Chondrocyte (in vitro differentiated cells): Measurements from ENCODE around the gene DAAM2. TPM values are rescaled to one million over a fixed set of nuclear protein-coding genes. Genes with fewer than 3 reads are reported as not detected.

ENCODE experiments used
- DNase-seq: peaks from one replicate; pipeline ENCODE4 v3.0.0; 2021; ENCODE audit warnings: mixed read lengths, low spot score
- H3K27ac Mint-ChIP-seq: one replicate; pipeline ENCODE4 v1.8.0; 2021; ENCODE audit warnings: mild to moderate bottlenecking, moderate library complexity, mixed read lengths; ENCODE audit not compliant: unreplicated experiment
- H3K27me3 Mint-ChIP-seq: 2 replicates; pipeline ENCODE4 v1.8.0; 2021; ENCODE audit warnings: low read depth, mixed read lengths
- H3K36me3 Mint-ChIP-seq: 2 replicates; pipeline ENCODE4 v1.8.0; 2021; ENCODE audit warnings: low read depth, mixed read lengths
- H3K4me1 Mint-ChIP-seq: 2 replicates; pipeline ENCODE4 v1.8.0; 2021; ENCODE audit warnings: low read depth, mild to moderate bottlenecking, mixed read lengths
- H3K4me3 Mint-ChIP-seq: one replicate; pipeline ENCODE4 v1.8.0; 2021; ENCODE audit warnings: mild to moderate bottlenecking, moderate library complexity, mixed read lengths; ENCODE audit not compliant: unreplicated experiment
- H3K9me3 Mint-ChIP-seq: 2 replicates; pipeline ENCODE4 v1.8.0; 2021; ENCODE audit warnings: low read depth, mixed read lengths
- total RNA-seq: library from RNA; stranded (reverse); gene quantifications from 3 replicates; pipeline ENCODE4 v1.2.1, GENCODE V29; 2021
- TF ChIP-seq, protein P1 (sequence below): fragments of 200-600 bp; sonication (generic); IDR thresholded peaks from 2 replicates; pipeline ENCODE4 v1.5.0; 2021; ENCODE audit warnings: antibody characterized with exemption, mild to moderate bottlenecking, moderate library complexity

Gene DAAM2
- total RNA-seq, 1 donor from 2014 or later: 142 TPM

DNA sequence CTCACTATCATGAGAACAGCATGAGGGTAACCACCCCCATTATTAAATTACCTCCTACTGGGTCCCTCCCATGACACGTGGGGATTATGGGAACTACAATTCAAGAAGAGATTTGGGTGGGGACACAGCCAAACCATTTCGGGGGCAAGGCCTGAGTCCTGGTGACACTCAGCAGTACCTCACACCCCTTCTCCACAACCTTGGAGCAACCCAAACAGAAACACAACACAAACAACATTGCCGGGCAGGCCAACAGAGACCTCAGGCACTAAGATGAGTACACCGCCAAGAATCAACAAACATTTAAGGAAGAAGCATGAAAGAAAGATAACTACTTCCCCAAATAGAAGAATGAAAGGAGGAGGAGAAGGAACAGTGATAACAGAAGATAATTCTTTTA, 125.2 kb downstream of the DAAM2 start:
- H3K36me3 Mint-ChIP-seq: peaks cover 51% of the 10 kb centered on the region
- H3K27me3 Mint-ChIP-seq: no peaks in the 10 kb centered on the region
- H3K4me1 Mint-ChIP-seq: peaks cover 4% of the 10 kb centered on the region
- H3K4me3 Mint-ChIP-seq: no peak overlapping the region
- no peak for DNase-seq
- H3K9me3 Mint-ChIP-seq: no peaks in the 10 kb centered on the region
- no peak overlapping the region for H3K27ac Mint-ChIP-seq
- TF ChIP-seq, protein P1, sequence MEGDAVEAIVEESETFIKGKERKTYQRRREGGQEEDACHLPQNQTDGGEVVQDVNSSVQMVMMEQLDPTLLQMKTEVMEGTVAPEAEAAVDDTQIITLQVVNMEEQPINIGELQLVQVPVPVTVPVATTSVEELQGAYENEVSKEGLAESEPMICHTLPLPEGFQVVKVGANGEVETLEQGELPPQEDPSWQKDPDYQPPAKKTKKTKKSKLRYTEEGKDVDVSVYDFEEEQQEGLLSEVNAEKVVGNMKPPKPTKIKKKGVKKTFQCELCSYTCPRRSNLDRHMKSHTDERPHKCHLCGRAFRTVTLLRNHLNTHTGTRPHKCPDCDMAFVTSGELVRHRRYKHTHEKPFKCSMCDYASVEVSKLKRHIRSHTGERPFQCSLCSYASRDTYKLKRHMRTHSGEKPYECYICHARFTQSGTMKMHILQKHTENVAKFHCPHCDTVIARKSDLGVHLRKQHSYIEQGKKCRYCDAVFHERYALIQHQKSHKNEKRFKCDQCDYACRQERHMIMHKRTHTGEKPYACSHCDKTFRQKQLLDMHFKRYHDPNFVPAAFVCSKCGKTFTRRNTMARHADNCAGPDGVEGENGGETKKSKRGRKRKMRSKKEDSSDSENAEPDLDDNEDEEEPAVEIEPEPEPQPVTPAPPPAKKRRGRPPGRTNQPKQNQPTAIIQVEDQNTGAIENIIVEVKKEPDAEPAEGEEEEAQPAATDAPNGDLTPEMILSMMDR: no peak

DNA sequence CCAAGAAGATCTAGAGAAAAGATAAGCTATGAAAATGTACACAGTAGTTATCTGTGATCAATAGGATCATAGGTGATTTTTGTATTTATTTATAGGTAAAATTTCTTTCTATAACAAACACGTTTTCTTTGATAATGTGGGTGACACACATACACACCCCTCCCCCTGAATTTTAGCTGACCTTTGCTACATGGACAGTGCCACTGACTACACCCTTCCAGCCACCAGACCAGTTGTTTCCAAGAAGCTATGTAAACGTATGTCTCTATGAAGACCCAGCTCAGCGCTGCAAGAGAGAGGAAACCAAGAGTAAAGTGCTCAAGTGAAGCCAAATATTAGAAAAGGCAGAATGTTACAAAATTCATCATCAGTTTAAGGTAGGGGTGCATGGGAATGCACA, 125.8 kb downstream of the DAAM2 start:
- peaks cover 4% of the 10 kb centered on the region for H3K4me1 Mint-ChIP-seq
- no peaks in the 10 kb centered on the region for H3K9me3 Mint-ChIP-seq
- DNase-seq: no peak
- peaks cover 48% of the 10 kb centered on the region for H3K36me3 Mint-ChIP-seq
- TF ChIP-seq, protein P1: no peak
- no peak overlapping the region for H3K4me3 Mint-ChIP-seq
- H3K27me3 Mint-ChIP-seq: no peaks in the 10 kb centered on the region
- no peak overlapping the region for H3K27ac Mint-ChIP-seq

DNA sequence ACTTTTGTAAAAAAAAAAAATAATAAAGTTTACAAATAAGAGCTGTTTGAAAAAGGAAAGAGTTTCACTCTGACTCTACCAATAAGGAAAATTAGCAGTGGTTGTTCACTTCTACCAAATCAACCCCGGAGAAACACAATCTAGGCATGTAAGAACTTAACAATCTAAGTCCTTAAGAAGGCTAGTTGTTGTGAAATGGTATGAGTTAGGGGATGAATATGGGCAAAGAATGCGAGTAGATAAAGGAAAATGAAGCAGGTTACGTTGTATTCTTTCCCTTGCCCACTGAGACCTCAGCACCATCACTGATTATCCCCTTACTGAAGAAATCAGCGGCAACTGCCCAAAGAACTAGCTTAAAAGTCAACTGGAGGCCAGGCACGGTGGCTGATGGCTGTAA, 126.7 kb downstream of the DAAM2 start:
- Mint-ChIP-seq H3K9me3 (no peaks in the 10 kb centered on the region), H3K4me1 (peaks cover 4% of the 10 kb centered on the region), H3K27me3 (no peaks in the 10 kb centered on the region), H3K4me3 (no peak overlapping the region), H3K36me3 (peaks cover 47% of the 10 kb centered on the region), H3K27ac (no peak overlapping the region)
- DNase-seq: no peak
- TF ChIP-seq, protein P1: no peak

DNA sequence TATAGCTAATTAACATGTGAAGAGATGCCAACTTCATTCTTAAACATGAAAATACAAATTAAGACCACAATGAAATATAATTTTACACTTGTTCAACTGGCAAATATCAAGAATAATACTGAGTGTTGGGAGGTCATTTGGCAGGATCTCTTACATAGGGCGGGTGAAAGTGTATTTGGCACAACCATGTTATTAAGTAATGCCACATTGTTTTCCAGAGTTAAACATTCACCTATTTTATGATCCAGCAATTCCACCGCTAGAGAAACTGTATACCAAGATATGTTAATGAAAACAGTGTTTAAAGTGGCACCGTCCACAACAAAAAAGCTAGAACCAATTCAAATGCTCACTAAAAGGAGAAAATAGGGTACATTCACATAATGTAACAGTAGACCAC, 128.0 kb downstream of the DAAM2 start:
- Mint-ChIP-seq H3K4me1 (peaks cover 4% of the 10 kb centered on the region), H3K9me3 (no peaks in the 10 kb centered on the region), H3K27ac (no peak overlapping the region), H3K36me3 (peaks cover 46% of the 10 kb centered on the region), H3K27me3 (no peaks in the 10 kb centered on the region), H3K4me3 (no peak overlapping the region)
- TF ChIP-seq, protein P1: no peak
- DNase-seq: no peak

DNA sequence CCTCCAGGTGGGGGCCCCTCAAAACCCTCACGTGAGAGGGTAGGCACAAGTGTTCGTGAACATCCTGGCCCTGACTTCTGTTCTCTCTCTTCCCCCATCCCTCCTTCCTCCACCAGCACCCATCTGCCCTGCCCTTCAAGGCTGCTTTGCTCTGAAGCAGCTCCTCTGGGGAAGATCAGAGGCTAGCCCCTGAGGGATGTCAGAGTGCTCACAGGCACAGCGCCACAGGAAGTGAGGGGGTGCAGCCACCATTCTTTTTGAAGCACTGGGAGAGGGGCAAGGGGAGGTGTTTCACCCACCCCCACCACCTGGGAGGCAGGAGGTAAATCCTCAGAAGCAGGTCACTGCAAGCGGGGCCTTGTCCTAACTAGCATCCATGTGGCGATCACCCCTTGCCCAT, 130.6 kb downstream of the DAAM2 start:
- no peak overlapping the region for H3K27ac Mint-ChIP-seq
- TF ChIP-seq, protein P1: no peak
- H3K27me3 Mint-ChIP-seq: no peaks in the 10 kb centered on the region
- no peaks in the 10 kb centered on the region for H3K9me3 Mint-ChIP-seq
- H3K4me1 Mint-ChIP-seq: peaks cover 20% of the 10 kb centered on the region
- H3K4me3 Mint-ChIP-seq: no peak overlapping the region
- no peak for DNase-seq
- peaks cover 48% of the 10 kb centered on the region for H3K36me3 Mint-ChIP-seq
